ENCODE data around the gene ATP7B.

Gene ATP7B

DNA sequence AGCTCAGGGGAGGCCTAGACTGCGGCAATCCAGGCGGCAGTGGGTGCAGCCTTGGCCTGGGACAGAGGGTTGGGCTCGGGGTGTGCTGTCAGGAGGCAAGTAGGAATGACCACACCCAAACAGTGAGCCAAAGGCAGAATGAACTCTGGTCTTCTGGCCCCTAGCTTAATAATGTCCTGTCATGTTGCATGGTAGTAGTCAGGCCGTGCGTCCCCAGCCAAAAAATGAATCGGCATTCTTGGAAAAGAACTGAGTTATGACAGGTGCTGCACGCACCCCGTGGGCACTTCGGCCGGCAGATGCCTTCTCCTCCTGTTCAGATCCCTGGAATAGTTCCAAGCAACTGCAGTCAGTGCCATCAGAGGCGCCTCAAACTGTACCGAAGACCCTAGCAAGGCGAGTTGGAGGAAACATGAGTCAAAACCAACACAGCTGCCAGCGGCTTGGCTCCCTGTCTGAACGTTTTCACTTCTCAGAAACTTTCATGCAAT lies 55.9 kb downstream of the ATP7B start:
- CTCF ChIA-PET, result no interaction called here
- POLR2A ChIA-PET, result no interaction called here
- DNase-seq (ENCODE audit: extremely low spot score), result no peak
- TF ChIP-seq SP1 (IDR thresholded peaks at IDR 0.05) (no peak), SUZ12 (IDR thresholded peaks at IDR 0.05) (no peak), FOXM1 (IDR thresholded peaks at IDR 0.05; ENCODE audit: borderline replicate concordance) (no peak), ELF4 (IDR thresholded peaks at IDR 0.05) (no peak), FOXK2 (IDR thresholded peaks at IDR 0.05) (no peak), PKNOX1 (IDR thresholded peaks at IDR 0.05) (no peak), ARNT (IDR thresholded peaks at IDR 0.05) (no peak), CTBP1 (IDR thresholded peaks at IDR 0.05; ENCODE audit: borderline replicate concordance) (no peak), LEF1 (IDR thresholded peaks at IDR 0.05; ENCODE audit: borderline replicate concordance) (no peak)

- DNase-seq (ENCODE audit: extremely low spot score), result no peak
- TF ChIP-seq L3MBTL2 (conservative IDR thresholded peaks at IDR 0.05) (no peak), SP1 (IDR thresholded peaks at IDR 0.05) (no peak), FOXA1 (IDR thresholded peaks at IDR 0.05) (no peak), TARDBP (IDR thresholded peaks at IDR 0.05) (no peak), NFRKB (IDR thresholded peaks at IDR 0.05) (no peak), HDGF (IDR thresholded peaks at IDR 0.05; ENCODE audit: borderline replicate concordance) (no peak), FOXM1 (IDR thresholded peaks at IDR 0.05; ENCODE audit: borderline replicate concordance) (no peak), ELF4 (IDR thresholded peaks at IDR 0.05) (no peak), CTBP1 (IDR thresholded peaks at IDR 0.05; ENCODE audit: borderline replicate concordance) (no peak), ARNT (IDR thresholded peaks at IDR 0.05) (no peak), ZNF384 (IDR thresholded peaks at IDR 0.05) (no peak), PKNOX1 (IDR thresholded peaks at IDR 0.05) (no peak)
- ChIA-PET CTCF (interaction anchor here (0.6 kb wide), 1 partner anchor 98 kb away, joined by 4 read pairs; no protein-coding TSS in a partner anchor), POLR2A (no interaction called here)
Observed at GRCh38 chr13:51953347-51954195, 57.7 kb downstream of the ATP7B start.

DNA sequence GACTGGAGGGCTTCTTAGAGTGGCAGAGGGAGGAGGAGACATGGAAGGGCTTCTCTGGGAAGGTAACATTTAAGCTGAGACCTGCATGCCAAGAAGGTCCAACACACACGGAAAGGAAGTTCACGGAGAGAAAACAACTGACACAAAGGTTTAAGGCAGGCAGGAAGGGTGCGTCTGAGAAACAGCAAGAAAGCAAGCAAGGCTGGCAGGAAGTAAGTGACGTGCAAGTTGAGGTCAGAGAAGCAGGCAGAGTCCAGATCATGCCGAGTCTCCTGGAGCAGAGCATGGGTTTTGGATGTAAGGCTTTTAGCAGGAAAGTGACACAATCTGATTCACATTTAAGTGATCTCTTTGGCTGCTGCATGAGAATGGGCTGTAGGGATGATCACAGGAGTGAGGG lies 60.5 kb downstream of the ATP7B start:
- no peak for TF ChIP-seq HDGF (IDR thresholded peaks at IDR 0.05; ENCODE audit: borderline replicate concordance)
- no peak for TF ChIP-seq SP1 (IDR thresholded peaks at IDR 0.05)
- TF ChIP-seq LEF1 (IDR thresholded peaks at IDR 0.05; ENCODE audit: borderline replicate concordance), result no peak
- no peak for TF ChIP-seq PKNOX1 (IDR thresholded peaks at IDR 0.05)
- no peak for TF ChIP-seq ARNT (IDR thresholded peaks at IDR 0.05)
- no peak for TF ChIP-seq ELF4 (IDR thresholded peaks at IDR 0.05)
- TF ChIP-seq L3MBTL2 (conservative IDR thresholded peaks at IDR 0.05), result no peak
- TF ChIP-seq TARDBP (IDR thresholded peaks at IDR 0.05), result no peak
- TF ChIP-seq FOXA1 (IDR thresholded peaks at IDR 0.05), result no peak
- no peak for TF ChIP-seq ZNF384 (IDR thresholded peaks at IDR 0.05)
- no peak for TF ChIP-seq FOXK2 (IDR thresholded peaks at IDR 0.05)
- TF ChIP-seq CTBP1 (IDR thresholded peaks at IDR 0.05; ENCODE audit: borderline replicate concordance), result no peak
- no peak for TF ChIP-seq NFRKB (IDR thresholded peaks at IDR 0.05)
- TF ChIP-seq SUZ12 (IDR thresholded peaks at IDR 0.05), result no peak
- TF ChIP-seq BHLHE40 (IDR thresholded peaks at IDR 0.05; ENCODE audit: borderline replicate concordance), result no peak
- TF ChIP-seq FOXM1 (IDR thresholded peaks at IDR 0.05; ENCODE audit: borderline replicate concordance), result no peak
- CTCF ChIA-PET, result no interaction called here
- POLR2A ChIA-PET, result no interaction called here
- DNase-seq (ENCODE audit: extremely low spot score), result no peak

DNA sequence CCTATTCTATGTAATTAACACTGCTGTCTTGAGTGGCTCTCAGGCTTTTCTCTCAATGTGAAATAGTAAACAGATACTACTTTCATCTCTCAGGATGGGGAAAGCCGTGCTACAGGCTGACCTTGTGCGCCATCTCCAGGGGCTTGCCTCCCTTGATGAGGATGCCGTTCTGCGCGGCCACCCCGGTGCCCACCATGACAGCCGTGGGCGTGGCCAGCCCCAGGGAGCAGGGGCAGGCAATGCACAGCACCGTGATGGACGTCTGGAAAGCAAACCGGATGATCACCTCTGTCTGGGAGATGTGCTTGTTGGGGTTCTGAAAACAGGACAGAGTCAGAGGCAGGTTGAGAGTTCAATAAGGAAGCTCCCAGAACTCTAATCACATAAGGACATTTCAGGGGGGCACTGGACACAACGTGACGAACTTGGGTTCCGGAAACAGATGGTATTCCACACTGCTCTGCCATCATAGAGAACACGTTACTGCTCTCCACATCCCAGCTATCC lies 65.0 kb downstream of the ATP7B start:
- ChIA-PET CTCF (no interaction called here), POLR2A (no interaction called here)
- no peak for DNase-seq (ENCODE audit: extremely low spot score)
- TF ChIP-seq L3MBTL2 (conservative IDR thresholded peaks at IDR 0.05) (no peak), FOXM1 (IDR thresholded peaks at IDR 0.05; ENCODE audit: borderline replicate concordance) (no peak), ELF4 (IDR thresholded peaks at IDR 0.05) (no peak), HDGF (IDR thresholded peaks at IDR 0.05; ENCODE audit: borderline replicate concordance) (no peak), ZNF384 (IDR thresholded peaks at IDR 0.05) (no peak), SUZ12 (IDR thresholded peaks at IDR 0.05) (no peak), SP1 (IDR thresholded peaks at IDR 0.05) (no peak), CTBP1 (IDR thresholded peaks at IDR 0.05; ENCODE audit: borderline replicate concordance) (no peak), TARDBP (IDR thresholded peaks at IDR 0.05) (no peak), BHLHE40 (IDR thresholded peaks at IDR 0.05; ENCODE audit: borderline replicate concordance) (no peak), FOXK2 (IDR thresholded peaks at IDR 0.05) (no peak), ARNT (IDR thresholded peaks at IDR 0.05) (no peak), LEF1 (IDR thresholded peaks at IDR 0.05; ENCODE audit: borderline replicate concordance) (no peak), PKNOX1 (IDR thresholded peaks at IDR 0.05) (no peak), NFRKB (IDR thresholded peaks at IDR 0.05) (no peak), FOXA1 (IDR thresholded peaks at IDR 0.05) (no peak)

- POLR2A ChIA-PET, result no interaction called here
- TF ChIP-seq ZNF384 (IDR thresholded peaks at IDR 0.05) (no peak), FOXK2 (IDR thresholded peaks at IDR 0.05) (no peak), SUZ12 (IDR thresholded peaks at IDR 0.05) (no peak), FOXM1 (IDR thresholded peaks at IDR 0.05; ENCODE audit: borderline replicate concordance) (no peak), ELF4 (IDR thresholded peaks at IDR 0.05) (no peak), PKNOX1 (IDR thresholded peaks at IDR 0.05) (no peak), TARDBP (IDR thresholded peaks at IDR 0.05) (no peak), SP1 (IDR thresholded peaks at IDR 0.05) (no peak), L3MBTL2 (conservative IDR thresholded peaks at IDR 0.05) (no peak), FOXA1 (IDR thresholded peaks at IDR 0.05) (no peak)
- CTCF ChIA-PET, result no interaction called here
- no peak for DNase-seq (ENCODE audit: extremely low spot score)
Observed at GRCh38 chr13:51945149-51945548, 66.1 kb downstream of the ATP7B start.

Measured in HEK293T (cell line).